ENCODE data around the gene CALM3. TPM values are rescaled to one million over a fixed set of nuclear protein-coding genes. Genes with fewer than 3 reads are reported as not detected.

Gene CALM3
- total and polyA plus RNA-seq, 2 experiments from 2014 or later, result 148 to 215 TPM

DNA sequence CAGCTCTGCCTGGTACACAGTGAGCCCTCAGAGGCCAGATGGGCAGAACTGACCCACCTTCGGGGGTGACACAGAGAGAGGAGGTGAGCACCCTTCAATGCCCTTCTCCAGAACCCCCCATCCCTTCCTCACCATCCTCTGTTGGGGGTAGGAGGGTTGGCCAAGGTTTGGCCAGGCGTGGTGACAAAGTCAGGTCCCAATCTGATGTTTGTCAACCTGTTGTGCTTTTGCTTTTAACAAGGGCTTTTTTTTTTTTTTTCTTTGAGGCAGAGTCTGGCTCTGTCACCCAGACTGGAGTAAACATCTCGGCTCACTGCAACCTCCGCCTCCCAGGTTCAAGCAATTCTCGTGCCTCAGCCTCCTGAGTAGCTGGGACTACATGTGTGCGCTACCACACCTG, 16.5 kb downstream of the CALM3 start:
- no peak for TF ChIP-seq POLR2AphosphoS5 (IDR thresholded peaks at IDR 0.05; ENCODE audit: low read depth)
- no peak for DNase-seq (ENCODE audit: low spot score)
- no peaks in the 10 kb centered on the region for H3K9me3 Mint-ChIP-seq
- H3K4me3 Mint-ChIP-seq, result no peak overlapping the region
- Histone ChIP-seq H3K9me2 (ENCODE audit: insufficient read depth) (no peaks in the 10 kb centered on the region), H3K4me1 (ENCODE audit: insufficient read depth) (no peaks in the 10 kb centered on the region; the same call in 1 of the 2 replicates), H3F3A (replicated peaks; ENCODE audit: low read depth) (no peaks in the 10 kb centered on the region), H4K20me1 (replicated peaks; ENCODE audit: insufficient read depth) (no peaks in the 10 kb centered on the region), H3K27me3 (ENCODE audit: insufficient read depth) (no peaks in the 10 kb centered on the region), H3K36me3 (ENCODE audit: insufficient read depth) (no peaks in the 10 kb centered on the region), H3K79me2 (replicated peaks; ENCODE audit: insufficient read depth) (no peaks in the 10 kb centered on the region), H3K4me3 (no peak overlapping the region), H3K4me2 (no peak overlapping the region), H3K27ac (ENCODE audit: low read depth) (no peak overlapping the region), H2AFZ (no peak overlapping the region)
- no peak overlapping the region for H3K27ac Mint-ChIP-seq
- ATAC-seq, result no peak
- peaks cover 6% of the 10 kb centered on the region for H3K27me3 Mint-ChIP-seq (ENCODE audit: insufficient read depth, low read depth, poor library complexity)
- H3K4me1 Mint-ChIP-seq, result peaks cover 17% of the 10 kb centered on the region
- H3K36me3 Mint-ChIP-seq (ENCODE audit: low read depth), result no peaks in the 10 kb centered on the region

DNA sequence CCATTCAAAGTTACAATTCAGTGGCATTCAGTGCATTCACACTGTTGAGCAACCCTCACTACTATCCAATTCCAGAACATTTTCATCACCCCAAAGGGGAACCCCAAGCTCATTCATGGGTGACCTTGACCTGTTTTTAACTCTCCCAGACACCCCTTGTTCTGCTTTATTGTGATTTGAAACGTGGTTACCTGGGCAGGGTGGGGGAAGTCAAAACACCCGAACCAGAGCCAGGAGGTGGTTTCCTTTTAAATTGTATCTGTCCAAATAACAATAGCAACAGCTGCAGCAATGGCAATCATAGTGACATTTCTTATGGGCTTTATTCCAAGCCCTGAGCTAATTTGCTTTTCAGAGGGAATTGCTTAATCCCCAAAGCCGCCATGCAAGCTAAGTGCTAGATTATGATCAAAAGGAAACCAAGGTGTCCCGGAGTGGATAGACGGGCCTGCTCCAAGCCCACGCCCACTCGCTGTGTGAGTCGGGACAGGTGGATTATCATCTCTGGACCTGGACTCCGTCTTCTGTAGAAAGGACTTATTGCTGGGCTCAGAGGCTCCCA, 17.6 kb downstream of the CALM3 start:
- H3K9me3 Mint-ChIP-seq, result no peaks in the 10 kb centered on the region
- Histone ChIP-seq H3K79me2 (replicated peaks; ENCODE audit: insufficient read depth) (no peaks in the 10 kb centered on the region), H4K20me1 (replicated peaks; ENCODE audit: insufficient read depth) (no peaks in the 10 kb centered on the region), H2AFZ (no peak overlapping the region), H3K27ac (ENCODE audit: low read depth) (no peak overlapping the region), H3K4me3 (no peak overlapping the region), H3F3A (replicated peaks; ENCODE audit: low read depth) (no peaks in the 10 kb centered on the region), H3K4me1 (ENCODE audit: insufficient read depth) (no peaks in the 10 kb centered on the region; the same call in 1 of the 2 replicates), H3K36me3 (ENCODE audit: insufficient read depth) (no peaks in the 10 kb centered on the region), H3K27me3 (ENCODE audit: insufficient read depth) (no peaks in the 10 kb centered on the region), H3K4me2 (no peak overlapping the region), H3K9me2 (ENCODE audit: insufficient read depth) (no peaks in the 10 kb centered on the region)
- H3K4me3 Mint-ChIP-seq, result no peak overlapping the region
- peaks cover 17% of the 10 kb centered on the region for H3K4me1 Mint-ChIP-seq
- H3K36me3 Mint-ChIP-seq (ENCODE audit: low read depth), result no peaks in the 10 kb centered on the region
- no peak for DNase-seq (ENCODE audit: low spot score)
- no peak for ATAC-seq
- no peak for TF ChIP-seq POLR2AphosphoS5 (IDR thresholded peaks at IDR 0.05; ENCODE audit: low read depth)
- no peak for TF ChIP-seq JUNB (IDR thresholded peaks at IDR 0.05; ENCODE audit: unreplicated experiment)
- no peak for TF ChIP-seq ZNF114 (CRISPR knock-in tag; IDR thresholded peaks at IDR 0.05)
- TF ChIP-seq STAT1 (IDR thresholded peaks at IDR 0.05; ENCODE audit: unreplicated experiment), result no peak
- H3K27me3 Mint-ChIP-seq (ENCODE audit: insufficient read depth, low read depth, poor library complexity), result peaks cover 6% of the 10 kb centered on the region
- no peak overlapping the region for H3K27ac Mint-ChIP-seq

DNA sequence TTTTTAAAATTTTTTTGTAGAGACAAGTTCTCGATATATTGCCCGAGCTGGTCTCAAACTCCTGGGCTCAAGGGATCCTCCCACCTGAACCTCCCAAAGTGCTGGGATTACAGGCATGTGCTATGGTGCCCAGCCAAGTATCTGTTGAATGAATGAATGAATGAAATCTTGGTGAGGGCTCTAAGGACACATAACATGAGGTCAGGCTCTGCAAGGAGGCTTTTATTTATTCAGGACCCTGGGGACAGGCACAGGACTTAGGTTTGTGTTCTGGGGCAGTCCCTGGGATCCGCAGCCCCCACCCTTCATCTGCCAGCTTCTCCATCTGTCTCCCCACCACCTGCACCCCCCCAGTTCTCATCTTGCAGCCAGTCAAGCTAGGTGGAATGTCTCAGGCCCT, 19.1 kb downstream of the CALM3 start:
- DNase-seq (ENCODE audit: low spot score), result no peak
- Histone ChIP-seq H3K9me2 (ENCODE audit: insufficient read depth) (no peaks in the 10 kb centered on the region), H2AFZ (peak overlapping the region; percentile 43; the same call in 1 of the 2 replicates), H3K4me2 (no peak overlapping the region), H3K27me3 (ENCODE audit: insufficient read depth) (no peaks in the 10 kb centered on the region), H3K4me3 (no peak overlapping the region), H3K4me1 (ENCODE audit: insufficient read depth) (no peaks in the 10 kb centered on the region; the same call in 1 of the 2 replicates), H3K36me3 (ENCODE audit: insufficient read depth) (no peaks in the 10 kb centered on the region), H3F3A (replicated peaks; ENCODE audit: low read depth) (no peaks in the 10 kb centered on the region), H4K20me1 (replicated peaks; ENCODE audit: insufficient read depth) (no peaks in the 10 kb centered on the region), H3K79me2 (replicated peaks; ENCODE audit: insufficient read depth) (no peaks in the 10 kb centered on the region), H3K27ac (ENCODE audit: low read depth) (no peak overlapping the region)
- Mint-ChIP-seq H3K9me3 (no peaks in the 10 kb centered on the region), H3K27me3 (ENCODE audit: insufficient read depth, low read depth, poor library complexity) (peaks cover 10% of the 10 kb centered on the region), H3K4me1 (peaks cover 11% of the 10 kb centered on the region), H3K27ac (no peak overlapping the region), H3K4me3 (no peak overlapping the region), H3K36me3 (ENCODE audit: low read depth) (no peaks in the 10 kb centered on the region; the same call in 2 of the 3 replicates)
- no peak for ATAC-seq
- TF ChIP-seq CREB1 (CRISPR knock-in tag; IDR thresholded peaks at IDR 0.05; ENCODE audit: low read depth) (no peak), ETS1 (IDR thresholded peaks at IDR 0.05) (no peak), STAT1 (IDR thresholded peaks at IDR 0.05; ENCODE audit: unreplicated experiment) (no peak)

All from GM23338 (cell line).